ENCODE measurements around the gene ACTN4. TPM values are rescaled to one million over a fixed set of nuclear protein-coding genes. Genes with fewer than 3 reads are reported as not detected.
A peak's percentile ranks its signal among the peaks of the same experiment; 100 is the strongest.

ACTN4 gene
- total and polyA plus RNA-seq, 10 of the 15 experiments (the other 5 are each of a cell fraction or from before 2014, with no cell fraction given) = 2.4 to 293 (median 72.5) TPM

- in situ Hi-C loops (cut with MboI) (loop anchor here (25.0 kb wide), 1 partner anchor 220 kb away; the partner anchor contains the start of gene FAM98C), intact Hi-C loops (cut with micrococcal nuclease; ENCODE audit: unreplicated experiment) (loop anchor here (5.0 kb wide), 1 partner anchor 230 kb away; the partner anchor contains the start of gene FAM98C)
- ChIA-PET RAD21 (ENCODE audit: unreplicated experiment) (interaction anchor here (2.2 to 5.9 kb wide), 3 partner anchors 14 to 87 kb away, joined by 6 to 70 read pairs (median 11); partner anchors contain the start of gene ACTN4), POLR2A (interaction anchor here (0.7 to 1.0 kb wide), 2 partner anchors 119 to 245 kb away, joined by 3 read pairs; partner anchors contain the start of gene GGN), SMC1A (ENCODE audit: uncharacterized antibody, unreplicated experiment) (interaction anchor here (0.7 to 7.4 kb wide), 4 partner anchors 12 to 87 kb away, joined by 3 to 102 read pairs (median 18); partner anchors contain the start of gene EIF3K), CTCF (interaction anchor here (3.1 to 5.5 kb wide), 4 partner anchors 14 to 298 kb away, joined by 12 to 103 read pairs (median 40); partner anchors contain the start of genes ACTN4, MRPS12 and SARS2)
- H3K36me3 ChIP-seq (ENCODE audit: control insufficient read depth in 2 of 2, insufficient read depth in 2 of 2, low read length in 1 of 2) = peaks cover 15 to 24% of the 10 kb centered on the region in 2 experiments
- no peaks in the 10 kb centered on the region for H4K20me1 ChIP-seq (ENCODE audit: control insufficient read depth, insufficient read depth)
- no peaks in the 10 kb centered on the region for H3K79me2 ChIP-seq (ENCODE audit: control insufficient read depth, insufficient read depth, low read length)
- H3K9ac ChIP-seq (ENCODE audit: control insufficient read depth, insufficient read depth, low read length) = no peak overlapping the region
- no peak for TF ChIP-seq GABPA (IDR thresholded peaks at IDR 0.05; ENCODE audit: low read depth)
- TF ChIP-seq POLR2A (IDR thresholded peaks at IDR 0.05; ENCODE audit: low read depth, low read length) = peak; percentile 48; the same call in 1 of the 2 replicates
- H3K4me3 ChIP-seq = no peak overlapping the region
- H3K27me3 ChIP-seq (replicated peaks in 1 of 2; ENCODE audit: control insufficient read depth in 2 of 2, insufficient read depth in 2 of 2, low read length in 1 of 2) = no peaks in the 10 kb centered on the region
- H3K27ac ChIP-seq (ENCODE audit: control insufficient read depth, insufficient read depth) = no peak overlapping the region
- no peaks in the 10 kb centered on the region for H3K9me3 ChIP-seq (replicated peaks; ENCODE audit: control insufficient read depth, insufficient read depth, low read length)
- DNase-seq (ENCODE audit: low read depth, low spot score) = no peak
- no peak for FAIRE-seq
- no peak overlapping the region for H3K4me2 ChIP-seq (ENCODE audit: control insufficient read depth, insufficient read depth)
- peaks cover 15% of the 10 kb centered on the region for H3K4me1 ChIP-seq (ENCODE audit: control insufficient read depth, insufficient read depth, low read length)
- WGBS (ENCODE audit: insufficient coverage, insufficient replicate concordance, low lambda C conversion rate, missing lambda C conversion rate) = 93% methylated on average over 16 of the region's 16 CpGs
- no peak overlapping the region for H2AFZ ChIP-seq (ENCODE audit: control insufficient read depth, low read depth, low read length)
- no peak for ATAC-seq
- TSS peak; percentile 38 for BruUV-seq (replicated peaks)
These were observed 14.8 kb upstream of the ACTN4 start for GRCh38 chr19:38632476-38633213.

DNA sequence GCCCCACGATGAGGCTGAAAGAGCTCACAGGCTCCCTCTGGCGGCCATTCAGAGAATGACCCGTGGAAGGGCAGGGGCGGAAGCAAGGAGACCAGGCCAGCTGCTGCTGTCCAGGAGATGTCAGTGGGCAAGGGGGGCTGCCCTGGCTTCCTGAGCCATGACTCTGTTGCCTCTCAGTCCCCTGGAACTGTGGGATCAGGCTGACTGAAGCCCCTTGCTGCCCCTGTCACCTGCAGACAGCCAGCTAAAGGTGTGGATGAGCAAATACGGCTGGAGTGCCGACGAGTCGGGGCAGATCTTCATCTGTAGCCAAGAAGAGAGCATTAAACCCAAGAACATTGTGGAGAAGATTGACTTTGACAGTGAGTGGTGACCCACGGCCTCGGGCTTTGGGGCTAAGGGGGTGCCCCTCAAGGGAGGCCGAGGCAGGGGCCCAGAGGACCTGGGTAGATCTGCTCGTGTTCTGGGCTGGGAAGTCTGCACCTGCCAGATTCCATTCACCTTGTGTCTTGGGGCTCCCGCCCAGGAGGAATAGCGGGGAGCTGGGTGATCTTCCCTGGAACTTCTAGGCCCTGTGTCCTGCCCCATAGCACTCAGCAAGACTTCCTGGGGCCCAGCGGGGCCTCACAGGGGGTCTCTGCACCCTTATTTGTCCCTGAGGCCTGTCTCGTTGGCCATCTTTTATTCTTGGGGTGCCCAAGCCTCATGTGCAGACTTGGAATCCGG, 12.5 kb upstream of the ACTN4 start:
- ChIA-PET POLR2A (interaction anchor here (0.6 to 2.4 kb wide), 7 partner anchors 12 to 232 kb away, joined by 3 to 10 read pairs (median 3); partner anchors contain the start of genes ACTN4, FAM98C and MAP4K1), SMC1A (ENCODE audit: uncharacterized antibody, unreplicated experiment) (interaction anchor here (0.5 to 7.4 kb wide), 15 partner anchors 16 to 592 kb away, joined by 3 to 102 read pairs (median 7); partner anchors contain the start of genes EIF3K, FAM98C, MAP4K1 and MRPS12), RAD21 (ENCODE audit: unreplicated experiment) (interaction anchor here (0.6 to 5.9 kb wide), 22 partner anchors 12 to 295 kb away, joined by 3 to 70 read pairs (median 4); partner anchors contain the start of genes ACTN4, EIF3K, FAM98C and MAP4K1), CTCF (interaction anchor here (0.6 to 5.5 kb wide), 38 partner anchors 9 to 1437 kb away, joined by 3 to 103 read pairs (median 4); partner anchors contain the start of genes ACTN4, EIF3K, FAM98C and MAP4K1)
- no TSS peak for BruUV-seq (replicated peaks)
- no peak overlapping the region; the same call in 1 of the 2 replicates for H3K27ac ChIP-seq (ENCODE audit: control insufficient read depth, insufficient read depth)
- in situ Hi-C loops (cut with MboI) = loop anchor here (25.0 kb wide), 1 partner anchor 223 kb away; the partner anchor contains the start of gene FAM98C
- intact Hi-C loops (cut with micrococcal nuclease; ENCODE audit: unreplicated experiment) = loop anchor here (1.0 to 5.0 kb wide), 2 partner anchors 91 to 233 kb away; partner anchors contain the start of gene FAM98C
- H4K20me1 ChIP-seq (ENCODE audit: control insufficient read depth, insufficient read depth) = no peaks in the 10 kb centered on the region
- no peak overlapping the region for H2AFZ ChIP-seq (ENCODE audit: control insufficient read depth, low read depth, low read length)
- ATAC-seq (peak; percentile 73), DNase-seq (ENCODE audit: low read depth, low spot score) (peak; percentile 32), FAIRE-seq (peak; percentile 38)
- no peak overlapping the region for H3K9ac ChIP-seq (ENCODE audit: control insufficient read depth, insufficient read depth, low read length)
- H3K4me2 ChIP-seq (ENCODE audit: control insufficient read depth, insufficient read depth) = no peak overlapping the region
- H3K79me2 ChIP-seq (ENCODE audit: control insufficient read depth, insufficient read depth, low read length) = no peaks in the 10 kb centered on the region
- WGBS (ENCODE audit: insufficient coverage, insufficient replicate concordance, low lambda C conversion rate, missing lambda C conversion rate) = 69% methylated on average over 17 of the region's 17 CpGs
- no peaks in the 10 kb centered on the region for H3K27me3 ChIP-seq (replicated peaks in 1 of 2; ENCODE audit: control insufficient read depth in 2 of 2, insufficient read depth in 2 of 2, low read length in 1 of 2)
- H3K4me1 ChIP-seq (ENCODE audit: control insufficient read depth, insufficient read depth, low read length) = peaks cover 15% of the 10 kb centered on the region
- no peaks in the 10 kb centered on the region for H3K9me3 ChIP-seq (replicated peaks; ENCODE audit: control insufficient read depth, insufficient read depth, low read length)
- H3K36me3 ChIP-seq (ENCODE audit: control insufficient read depth in 2 of 2, insufficient read depth in 2 of 2, low read length in 1 of 2) = peaks cover 11 to 24% of the 10 kb centered on the region in 2 experiments
- H3K4me3 ChIP-seq = no peak overlapping the region
- TF ChIP-seq PBX3 (IDR thresholded peaks at IDR 0.05; ENCODE audit: insufficient replicate concordance, low read depth, low read length) (no peak), TCF3 (IDR thresholded peaks at IDR 0.05; ENCODE audit: borderline replicate concordance, insufficient read depth, low read depth, low read length) (no peak), CREM (IDR thresholded peaks at IDR 0.05; ENCODE audit: low read depth) (no peak), CHD2 (IDR thresholded peaks at IDR 0.05; ENCODE audit: borderline replicate concordance, low read depth, low read length) (no peak), CBX5 (IDR thresholded peaks at IDR 0.05; ENCODE audit: low read depth) (no peak), ZNF274 (IDR thresholded peaks at IDR 0.05; ENCODE audit: insufficient read depth, insufficient read length) (no peak), BCL11A (IDR thresholded peaks at IDR 0.05; ENCODE audit: low read depth, low read length) (no peak), TBL1XR1 (IDR thresholded peaks at IDR 0.05; ENCODE audit: low read depth, low read length) (no peak), TCF7 (IDR thresholded peaks at IDR 0.05; ENCODE audit: borderline replicate concordance) (no peak)
- TF ChIP-seq, protein P1, sequence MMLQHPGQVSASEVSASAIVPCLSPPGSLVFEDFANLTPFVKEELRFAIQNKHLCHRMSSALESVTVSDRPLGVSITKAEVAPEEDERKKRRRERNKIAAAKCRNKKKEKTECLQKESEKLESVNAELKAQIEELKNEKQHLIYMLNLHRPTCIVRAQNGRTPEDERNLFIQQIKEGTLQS (IDR thresholded peaks at IDR 0.05; ENCODE audit: borderline replicate concordance, extremely low read depth, low read depth, low read length) = no peak

Measured in GM12878 (cell line).